HG03066 (cell line): Measurements from ENCODE around the gene USP2.

Source experiments
- ATAC-seq: cut with Tn5 transposase; IDR thresholded peaks from one replicate; pipeline ENCODE4 v1.9.1; 2021; ENCODE audit warnings: low read depth; ENCODE audit not compliant: unreplicated experiment

Gene USP2

GRCh38 chr11:119345685-119346084 lies 35.8 kb downstream of the USP2 start:
- no peak for ATAC-seq

GRCh38 chr11:119344291-119345010 lies 37.0 kb downstream of the USP2 start:
- no peak for ATAC-seq

GRCh38 chr11:119343726-119344125 lies 37.8 kb downstream of the USP2 start:
- no peak for ATAC-seq

GRCh38 chr11:119342362-119343130 lies 38.9 kb downstream of the USP2 start:
- no peak for ATAC-seq

GRCh38 chr11:119342023-119342300 lies 39.5 kb downstream of the USP2 start:
- ATAC-seq: no peak

- ATAC-seq: no peak
Observed at GRCh38 chr11:119341222-119342022, 40.1 kb downstream of the USP2 start.

GRCh38 chr11:119340335-119341221 lies 40.9 kb downstream of the USP2 start, which contains the start of gene C1QTNF5:
TSS of gene C1QTNF5 (minus strand) at chr11:119340883. CDS start at chr11:119340397, 486 bp downstream.
- no peak for ATAC-seq

- ATAC-seq: no peak
Observed at GRCh38 chr11:119339589-119340334, 41.7 kb downstream of the USP2 start.

- ATAC-seq: no peak
Observed at GRCh38 chr11:119338965-119339588, 42.4 kb downstream of the USP2 start.

- no peak for ATAC-seq
Observed at GRCh38 chr11:119338318-119338890, 43.1 kb downstream of the USP2 start.

GRCh38 chr11:119337581-119338317 lies 43.7 kb downstream of the USP2 start:
- no peak for ATAC-seq

GRCh38 chr11:119336744-119337469 lies 44.6 kb downstream of the USP2 start:
- no peak for ATAC-seq

GRCh38 chr11:119335655-119336543 lies 45.6 kb downstream of the USP2 start:
- ATAC-seq: no peak

- no peak for ATAC-seq
Observed at GRCh38 chr11:119335091-119335654, 46.3 kb downstream of the USP2 start.

GRCh38 chr11:119334174-119334930 lies 47.1 kb downstream of the USP2 start, which contains the start of gene RNF26:
TSS of gene RNF26 (plus strand) at chr11:119334527. CDS start at chr11:119335123, 596 bp downstream.
- peak; percentile 96 for ATAC-seq
